Activated CD8-positive, alpha-beta memory T cell treated with anti-CD3 and anti-CD28 coated beads, Interleukin-2, amount 10 ng/mL, durations not matched to agents 7 days and 5 days (primary cell): ENCODE data around the gene BMP10. TPM values are rescaled to one million over a fixed set of nuclear protein-coding genes. Genes with fewer than 3 reads are reported as not detected.

Experiments used
- ATAC-seq: fragments of 150-1000 bp; cut with Tn5 transposase; one replicate; pipeline ENCODE4 v1.10.0; 2021; ENCODE audit warnings: moderate library complexity
- CTCF ChIA-PET: fragments of 350-600 bp; sonication (Branson Sonifier 250); formaldehyde crosslinking; loops from one replicate; lab custom pipeline; 2021; ENCODE audit warnings: antibody characterized with exemption; lab: Charles Lee
- DNase-seq: peaks from one replicate; pipeline ENCODE4 v3.0.0-alpha.2; 2020
- H3K27ac Mint-ChIP-seq: one replicate; pipeline ENCODE4 v1.8.0; 2021; ENCODE audit warnings: mild to moderate bottlenecking, mixed read lengths
- H3K27me3 Mint-ChIP-seq: one replicate; pipeline ENCODE4 v1.8.0; 2021; ENCODE audit warnings: mixed read lengths
- H3K36me3 Mint-ChIP-seq: one replicate; pipeline ENCODE4 v1.8.0; 2021; ENCODE audit warnings: mild to moderate bottlenecking, mixed read lengths
- H3K4me1 Mint-ChIP-seq: one replicate; pipeline ENCODE4 v1.8.0; 2021; ENCODE audit warnings: mixed read lengths
- H3K4me3 Mint-ChIP-seq: one replicate; pipeline ENCODE4 v1.8.0; 2021; ENCODE audit warnings: mild to moderate bottlenecking, moderate library complexity, mixed read lengths
- H3K9me3 Mint-ChIP-seq: one replicate; pipeline ENCODE4 v1.8.0; 2022; ENCODE audit warnings: low read depth, mixed read lengths
- total RNA-seq, 2 experiments: library from RNA; stranded (reverse); gene quantifications; one replicate each; pipeline ENCODE4 v1.2.3, GENCODE V29; 2021

Gene BMP10
- total RNA-seq, 2 experiments from 2014 or later = not detected

GRCh38 chr2:68837164-68837860, 33.9 kb downstream of the BMP10 start:
- H3K4me3 Mint-ChIP-seq = no peak overlapping the region
- H3K27me3 Mint-ChIP-seq = no peaks in the 10 kb centered on the region
- ATAC-seq (peak; percentile 64), DNase-seq (peak; percentile 77)
- no peaks in the 10 kb centered on the region for H3K9me3 Mint-ChIP-seq
- CTCF ChIA-PET = interaction anchor here (0.9 to 7.9 kb wide), 18 partner anchors 9 to 374 kb away, joined by 3 to 60 read pairs (median 5); no protein-coding TSS in a partner anchor
- peak overlapping the region; percentile 83 for H3K27ac Mint-ChIP-seq
- peaks cover 6% of the 10 kb centered on the region for H3K36me3 Mint-ChIP-seq
- H3K4me1 Mint-ChIP-seq = peaks cover 36% of the 10 kb centered on the region

- Mint-ChIP-seq H3K9me3 (no peaks in the 10 kb centered on the region), H3K36me3 (peaks cover 6% of the 10 kb centered on the region), H3K4me3 (no peak overlapping the region), H3K27ac (no peak overlapping the region), H3K4me1 (peaks cover 53% of the 10 kb centered on the region), H3K27me3 (no peaks in the 10 kb centered on the region)
- DNase-seq = no peak
- CTCF ChIA-PET = interaction anchor here (1.1 to 7.9 kb wide), 8 partner anchors 27 to 372 kb away, joined by 3 to 60 read pairs (median 8); no protein-coding TSS in a partner anchor
- no peak for ATAC-seq
Measured at GRCh38 chr2:68835621-68836020, 35.6 kb downstream of the BMP10 start.

DNA sequence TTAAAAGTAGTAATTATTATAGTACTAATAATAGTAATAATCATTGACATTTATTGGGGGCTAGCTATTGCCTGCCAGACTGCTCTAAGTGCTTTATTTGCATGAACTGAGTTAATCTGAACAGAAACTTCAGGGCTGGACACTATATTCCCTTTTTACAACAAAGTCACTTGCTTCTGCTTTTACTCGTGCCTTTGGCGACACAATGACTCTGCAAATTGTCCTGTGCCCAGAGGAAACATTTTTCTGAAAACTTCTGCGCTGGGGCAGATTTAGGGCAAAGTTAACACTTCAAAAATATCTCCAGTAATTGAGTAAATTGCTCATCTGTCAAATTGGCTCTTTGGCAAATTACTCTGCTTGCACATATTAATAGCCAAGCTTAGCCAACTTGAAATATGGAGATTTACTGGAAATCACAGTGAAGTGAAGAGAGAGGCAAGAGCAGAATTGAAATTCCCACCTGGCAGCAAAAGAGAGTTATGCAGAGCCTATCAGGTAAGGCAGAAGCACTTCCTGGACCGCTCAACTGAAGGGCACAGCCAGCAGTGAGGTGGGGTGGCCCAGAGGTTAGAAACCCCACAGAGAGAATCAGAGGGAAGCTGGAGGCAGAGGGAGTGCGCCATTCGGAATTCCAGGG, 36.3 kb downstream of the BMP10 start:
- no peak for DNase-seq
- Mint-ChIP-seq H3K4me1 (peaks cover 61% of the 10 kb centered on the region), H3K4me3 (no peak overlapping the region), H3K27ac (no peak overlapping the region), H3K36me3 (peaks cover 2% of the 10 kb centered on the region), H3K9me3 (no peaks in the 10 kb centered on the region), H3K27me3 (no peaks in the 10 kb centered on the region)
- no peak for ATAC-seq
- CTCF ChIA-PET = interaction anchor here (1.1 to 7.9 kb wide), 5 partner anchors 46 to 118 kb away, joined by 3 to 60 read pairs (median 8); no protein-coding TSS in a partner anchor

- Mint-ChIP-seq H3K27me3 (no peaks in the 10 kb centered on the region), H3K4me3 (no peak overlapping the region), H3K4me1 (peaks cover 72% of the 10 kb centered on the region), H3K9me3 (no peaks in the 10 kb centered on the region), H3K36me3 (peaks cover 7% of the 10 kb centered on the region), H3K27ac (no peak overlapping the region)
- no peak for ATAC-seq
- no peak for DNase-seq
- CTCF ChIA-PET = interaction anchor here (1.3 to 1.4 kb wide), 3 partner anchors 10 to 92 kb away, joined by 4 to 5 read pairs (median 5); no protein-coding TSS in a partner anchor
Measured at GRCh38 chr2:68833162-68833561, 38.0 kb downstream of the BMP10 start.

DNA sequence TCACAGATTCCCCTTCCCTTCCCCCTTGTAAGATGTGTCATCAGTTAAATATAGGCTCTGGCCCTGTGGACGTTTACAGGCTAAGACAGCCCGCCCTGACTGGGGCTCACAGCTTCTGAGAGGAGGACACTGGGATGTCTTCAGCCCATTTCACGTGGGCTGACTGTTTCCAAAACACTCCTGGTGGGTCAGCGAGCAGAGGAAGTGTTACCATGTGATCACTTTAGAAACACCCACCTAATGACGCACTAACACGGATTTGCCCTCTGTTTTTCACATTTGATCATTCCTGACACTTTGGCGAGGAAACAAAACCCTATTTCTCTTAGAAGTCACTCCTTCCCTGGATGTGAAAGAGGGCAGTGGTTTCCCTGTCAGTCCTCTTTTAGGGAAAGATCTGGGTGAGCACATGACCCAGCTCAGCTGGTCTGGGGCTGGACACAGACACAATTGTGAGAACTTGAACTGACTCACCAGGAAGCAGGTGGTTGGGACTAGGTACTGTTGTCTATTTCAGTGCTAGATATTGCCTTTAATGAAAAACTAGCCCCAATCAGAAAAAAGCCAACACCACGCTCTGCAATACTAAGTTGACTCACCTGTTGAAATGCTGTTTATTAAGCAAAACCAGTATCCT, 38.8 kb downstream of the BMP10 start:
- DNase-seq = peak; percentile 64
- CTCF ChIA-PET = interaction anchor here (1.0 to 1.4 kb wide), 5 partner anchors 9 to 123 kb away, joined by 3 to 5 read pairs (median 4); no protein-coding TSS in a partner anchor
- ATAC-seq = peak; percentile 53
- Mint-ChIP-seq H3K27ac (peak overlapping the region; percentile 77), H3K9me3 (no peaks in the 10 kb centered on the region), H3K4me1 (peaks cover 70% of the 10 kb centered on the region), H3K4me3 (peak overlapping the region; percentile 31), H3K36me3 (peaks cover 7% of the 10 kb centered on the region), H3K27me3 (no peaks in the 10 kb centered on the region)

GRCh38 chr2:68831686-68832232, 39.4 kb downstream of the BMP10 start:
- H3K4me1 Mint-ChIP-seq = peaks cover 64% of the 10 kb centered on the region
- CTCF ChIA-PET = interaction anchor here (1.0 to 1.4 kb wide), 5 partner anchors 9 to 123 kb away, joined by 3 to 5 read pairs (median 4); no protein-coding TSS in a partner anchor
- H3K27ac Mint-ChIP-seq = peak overlapping the region; percentile 77
- ATAC-seq = peak; percentile 4
- H3K9me3 Mint-ChIP-seq = no peaks in the 10 kb centered on the region
- DNase-seq = no peak
- no peaks in the 10 kb centered on the region for H3K27me3 Mint-ChIP-seq
- H3K36me3 Mint-ChIP-seq = peaks cover 7% of the 10 kb centered on the region
- H3K4me3 Mint-ChIP-seq = peak overlapping the region; percentile 31

- peaks cover 62% of the 10 kb centered on the region for H3K4me1 Mint-ChIP-seq
- H3K36me3 Mint-ChIP-seq = peaks cover 21% of the 10 kb centered on the region
- no peaks in the 10 kb centered on the region for H3K9me3 Mint-ChIP-seq
- H3K27me3 Mint-ChIP-seq = no peaks in the 10 kb centered on the region
- no peak for ATAC-seq
- peak overlapping the region; percentile 85 for H3K27ac Mint-ChIP-seq
- CTCF ChIA-PET = interaction anchor here (0.9 to 3.5 kb wide), 10 partner anchors 9 to 366 kb away, joined by 3 to 16 read pairs (median 4); no protein-coding TSS in a partner anchor
- H3K4me3 Mint-ChIP-seq = peak overlapping the region; percentile 27
- no peak for DNase-seq
Measured at GRCh38 chr2:68829749-68830148, 41.4 kb downstream of the BMP10 start.

DNA sequence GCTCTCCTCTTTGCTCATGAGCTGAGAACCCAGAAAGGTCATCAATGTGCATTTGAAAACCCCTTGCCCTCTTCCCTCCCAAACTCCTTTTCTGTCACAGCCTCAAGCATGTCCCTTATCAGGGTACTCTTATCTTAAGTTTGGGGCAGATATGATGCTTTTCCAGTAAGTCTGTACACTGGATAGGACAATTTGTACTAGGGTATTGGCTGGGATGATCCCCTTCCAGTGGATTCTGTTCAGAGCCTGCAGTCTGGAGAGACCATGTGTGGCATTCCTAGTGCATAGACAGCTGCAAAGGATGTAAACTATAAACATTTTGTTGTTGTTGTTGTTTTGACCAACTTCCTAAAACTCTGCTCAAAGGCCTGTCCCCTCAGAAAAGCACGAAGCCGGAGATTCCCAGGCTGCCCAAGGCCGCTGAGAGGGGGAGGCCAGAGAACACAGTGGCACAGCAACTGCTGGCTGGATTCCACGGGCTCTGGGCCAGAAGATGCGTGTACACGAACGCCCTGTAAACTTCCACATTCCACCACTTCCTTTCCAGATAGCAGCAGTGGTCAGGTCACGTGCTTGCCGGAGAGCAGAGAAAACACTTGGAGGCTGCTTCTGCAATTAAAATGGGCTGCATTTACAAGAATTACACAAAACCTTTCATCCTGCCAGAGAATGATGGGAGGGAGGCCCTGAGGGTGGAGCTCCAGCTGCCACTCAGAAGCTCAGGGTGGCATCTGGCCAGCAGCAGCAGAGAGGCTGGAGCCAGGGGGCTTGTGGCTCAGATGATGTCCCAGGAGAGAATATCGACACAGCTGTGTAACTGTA, 42.1 kb downstream of the BMP10 start:
- DNase-seq (peak; percentile 87), ATAC-seq (peak; percentile 66)
- Mint-ChIP-seq H3K9me3 (no peaks in the 10 kb centered on the region), H3K4me3 (peak overlapping the region; percentile 27), H3K27ac (peak overlapping the region; percentile 85), H3K4me1 (peaks cover 62% of the 10 kb centered on the region), H3K27me3 (no peaks in the 10 kb centered on the region), H3K36me3 (peaks cover 27% of the 10 kb centered on the region)
- CTCF ChIA-PET = interaction anchor here (0.9 to 3.5 kb wide), 8 partner anchors 10 to 366 kb away, joined by 3 to 16 read pairs (median 5); no protein-coding TSS in a partner anchor

DNA sequence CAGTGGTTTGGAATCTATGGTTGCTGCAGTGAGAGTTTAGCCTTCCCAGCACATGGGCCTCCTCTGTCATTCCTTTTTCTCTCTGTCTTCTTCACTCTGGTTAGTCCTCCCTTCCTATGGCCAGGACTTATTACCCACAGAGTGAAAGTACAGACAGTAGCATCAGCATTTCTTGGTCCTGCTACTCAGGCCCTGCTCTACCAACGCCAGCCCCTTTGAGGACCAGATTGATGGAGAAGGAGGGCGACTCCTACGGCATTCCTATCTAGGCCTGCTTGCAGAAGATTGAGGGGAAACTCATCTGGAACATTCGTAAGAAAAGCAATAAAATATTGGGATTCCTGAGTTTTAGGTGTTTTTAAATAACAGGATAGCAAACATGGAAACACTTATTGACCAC, 43.5 kb downstream of the BMP10 start:
- no peak for ATAC-seq
- Mint-ChIP-seq H3K27me3 (no peaks in the 10 kb centered on the region), H3K36me3 (peaks cover 39% of the 10 kb centered on the region), H3K27ac (no peak overlapping the region), H3K4me1 (peaks cover 54% of the 10 kb centered on the region), H3K9me3 (no peaks in the 10 kb centered on the region), H3K4me3 (no peak overlapping the region)
- CTCF ChIA-PET = interaction anchor here (3.4 kb wide), 1 partner anchor 11 kb away, joined by 12 read pairs; no protein-coding TSS in a partner anchor
- no peak for DNase-seq

DNA sequence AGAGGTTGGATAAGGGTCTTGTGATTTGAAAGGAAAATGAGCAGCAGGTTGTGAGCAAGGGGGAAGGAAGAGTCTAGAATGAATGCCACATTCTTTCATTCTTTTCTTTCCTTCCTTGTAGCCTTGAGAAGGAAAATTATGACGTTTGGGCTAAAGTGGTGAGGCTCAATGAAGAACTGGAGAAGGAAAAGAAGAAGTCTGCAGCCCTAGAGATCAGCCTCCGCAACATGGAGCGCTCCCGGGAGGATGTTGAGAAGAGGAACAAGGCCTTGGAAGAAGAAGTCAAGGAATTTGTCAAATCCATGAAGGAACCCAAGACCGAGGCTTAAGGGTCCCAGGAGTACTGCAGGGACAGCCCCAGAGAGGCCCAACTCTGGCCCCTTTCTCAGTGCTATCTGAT, 45.3 kb downstream of the BMP10 start:
- DNase-seq (no peak), ATAC-seq (no peak)
- Mint-ChIP-seq H3K27ac (peak overlapping the region; percentile 2), H3K27me3 (no peaks in the 10 kb centered on the region), H3K4me3 (no peak overlapping the region), H3K4me1 (peaks cover 36% of the 10 kb centered on the region), H3K36me3 (peaks cover 53% of the 10 kb centered on the region), H3K9me3 (no peaks in the 10 kb centered on the region)
- CTCF ChIA-PET = no interaction called here

DNA sequence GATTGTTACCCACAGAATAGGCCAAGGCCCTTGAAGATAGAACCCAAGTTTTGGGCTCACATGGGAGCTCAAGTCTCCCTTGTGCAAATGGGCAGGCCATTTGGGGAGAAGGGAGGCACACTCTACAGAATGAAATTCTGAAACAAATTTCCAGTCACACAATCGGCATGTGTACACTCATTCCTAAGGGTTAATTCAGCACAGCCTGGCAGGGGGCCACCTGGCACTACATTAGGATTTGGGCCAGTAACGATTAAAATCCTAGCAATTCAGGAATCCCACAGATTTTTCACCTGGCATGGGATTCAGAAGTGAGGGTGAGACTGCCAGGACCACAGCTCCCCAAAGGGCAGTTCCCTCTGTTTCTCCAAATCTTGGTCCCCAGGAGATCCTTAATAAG, 46.4 kb downstream of the BMP10 start:
- DNase-seq = no peak
- CTCF ChIA-PET = no interaction called here
- H3K36me3 Mint-ChIP-seq = peaks cover 59% of the 10 kb centered on the region
- H3K27ac Mint-ChIP-seq = peak overlapping the region; percentile 9
- H3K9me3 Mint-ChIP-seq = no peaks in the 10 kb centered on the region
- H3K4me1 Mint-ChIP-seq = peaks cover 25% of the 10 kb centered on the region
- no peak for ATAC-seq
- H3K27me3 Mint-ChIP-seq = no peaks in the 10 kb centered on the region
- H3K4me3 Mint-ChIP-seq = no peak overlapping the region

GRCh38 chr2:68822207-68822872, 48.9 kb downstream of the BMP10 start:
- Mint-ChIP-seq H3K4me3 (no peak overlapping the region), H3K27me3 (no peaks in the 10 kb centered on the region), H3K4me1 (peaks cover 3% of the 10 kb centered on the region), H3K27ac (no peak overlapping the region), H3K36me3 (peaks cover 73% of the 10 kb centered on the region), H3K9me3 (no peaks in the 10 kb centered on the region)
- CTCF ChIA-PET = interaction anchor here (1.3 to 1.5 kb wide), 3 partner anchors 10 to 359 kb away, joined by 3 to 5 read pairs (median 4); no protein-coding TSS in a partner anchor
- ATAC-seq (no peak), DNase-seq (no peak)
